ENCODE results near the gene BRPF1.
"Not testable (repeated sequence)": the region's sequence is repeated elsewhere in the genome, so short reads cannot be mapped to it uniquely, and the experiment has no call there.

Gene BRPF1

GRCh38 chr3:9770276-9770812, 38.8 kb downstream of the BRPF1 start:
- peak in 12 of 14 donors; percentile 11 to 70 (median 46) for DNase-seq

- not testable (repeated sequence) for DNase-seq
Observed at GRCh38 chr3:9771007-9771406, 39.5 kb downstream of the BRPF1 start.

GRCh38 chr3:9776896-9777693, 45.6 kb downstream of the BRPF1 start:
- DNase-seq: no peak

- DNase-seq: no peak
Observed at GRCh38 chr3:9777694-9778021, 46.1 kb downstream of the BRPF1 start.

- DNase-seq: peak in 1 of 14 donors; percentile 53
Observed at GRCh38 chr3:9778143-9779074, 46.9 kb downstream of the BRPF1 start.

- no peak for DNase-seq
Observed at GRCh38 chr3:9779075-9779593, 47.6 kb downstream of the BRPF1 start.

GRCh38 chr3:9779721-9780457, 48.4 kb downstream of the BRPF1 start:
- peak in 7 of 14 donors; percentile 17 to 58 (median 40) for DNase-seq

- DNase-seq: no peak
Observed at GRCh38 chr3:9780458-9780812, 48.9 kb downstream of the BRPF1 start.

- DNase-seq: no peak
Observed at GRCh38 chr3:9780910-9781309, 49.4 kb downstream of the BRPF1 start.

- no peak for DNase-seq
Observed at GRCh38 chr3:9781551-9781950, 50.0 kb downstream of the BRPF1 start.

- DNase-seq: no peak
Observed at GRCh38 chr3:9781978-9782603, 50.6 kb downstream of the BRPF1 start.

GRCh38 chr3:9782770-9783169, 51.2 kb downstream of the BRPF1 start:
- DNase-seq: no peak

- DNase-seq: peak in 1 of 14 donors; percentile 20
Observed at GRCh38 chr3:9783954-9784353, 52.4 kb downstream of the BRPF1 start.

- DNase-seq: no peak
Observed at GRCh38 chr3:9784965-9785364, 53.4 kb downstream of the BRPF1 start.

GRCh38 chr3:9785602-9786001, 54.1 kb downstream of the BRPF1 start:
- no peak for DNase-seq

GRCh38 chr3:9786209-9786739, 54.7 kb downstream of the BRPF1 start:
- DNase-seq: no peak

- no peak for DNase-seq
Observed at GRCh38 chr3:9786825-9787669, 55.5 kb downstream of the BRPF1 start.

GRCh38 chr3:9787714-9788113, 56.2 kb downstream of the BRPF1 start:
- no peak for DNase-seq

GRCh38 chr3:9791127-9791526, 59.6 kb downstream of the BRPF1 start:
- DNase-seq: no peak

- no peak for DNase-seq
Observed at GRCh38 chr3:9791790-9792404, 60.4 kb downstream of the BRPF1 start.

Measured in C1 segment of cervical spinal cord (tissue), 14 donors.